HEK293 (cell line): ENCODE data around the gene CAMK2G.
"Not testable (repeated sequence)": the region's sequence is repeated elsewhere in the genome, so short reads cannot be mapped to it uniquely, and the experiment has no call there.

ENCODE experiments used
- CTCF ChIA-PET: fragments of 350-600 bp; formaldehyde crosslinking; extraction: SDS; loops from one replicate; lab custom pipeline; 2021; ENCODE audit warnings: antibody characterized with exemption; lab: Yijun Ruan, JAX
- POLR2A ChIA-PET: fragments of 300-600 bp; formaldehyde crosslinking; extraction: SDS; loops from one replicate; lab custom pipeline; 2020; ENCODE audit warnings: antibody characterized with exemption, inconsistent platforms; lab: Yijun Ruan, JAX
- H3K27ac ChIP-seq: fragments of 200-500 bp; sonication (Bioruptor generic); 2 replicates; pipeline ENCODE4 v1.5.1; 2014; ENCODE audit warnings: low read depth, low read length, control low read depth, inconsistent platforms; ENCODE audit errors: extremely low read depth
- H3K36me3 ChIP-seq, 2 experiments: fragments of 200-500 bp in 1 of 2; sonication (Bioruptor generic) in 1 of 2; 1 replicate in 1 of 2; 2 replicates in 1 of 2; pipeline ENCODE4 v1.5.1; 2014 to 2017; ENCODE audit warnings: inconsistent platforms in 2 of 2, low read length in 2 of 2; ENCODE audit not compliant: control insufficient read depth in 2 of 2, insufficient read depth in 1 of 2
- H3K4me1 ChIP-seq: fragments of 200-500 bp; sonication (Bioruptor generic); 2 replicates; pipeline ENCODE4 v1.5.1; 2014; ENCODE audit warnings: mild to moderate bottlenecking, low read length, inconsistent platforms; ENCODE audit not compliant: control insufficient read depth, insufficient read depth
- H3K4me3 ChIP-seq: 2 replicates; pipeline ENCODE4 v1.5.1; 2011; ENCODE audit warnings: low read depth, mild to moderate bottlenecking, control low read depth, low read length, moderate library complexity
- H3K9me3 ChIP-seq: fragments of 200-500 bp; sonication (Bioruptor generic); 2 replicates; pipeline ENCODE4 v1.5.1; 2014; ENCODE audit warnings: low read depth, low read length, inconsistent platforms; ENCODE audit not compliant: control insufficient read depth, insufficient read depth
- KLF16 ChIP-seq: fragments of 450-650 bp; formaldehyde crosslinking; IDR thresholded peaks from 2 replicates; pipeline ENCODE4 v1.5.1; 2017; ENCODE audit warnings: missing biosample characterization, missing genetic modification characterization
- SCRT1 ChIP-seq: fragments of 450-650 bp; formaldehyde crosslinking; IDR thresholded peaks from 2 replicates; pipeline ENCODE4 v1.5.1; 2016; ENCODE audit warnings: missing biosample characterization, missing genetic modification characterization, borderline replicate concordance
- TCF7L2 ChIP-seq: IDR thresholded peaks from 2 replicates; pipeline ENCODE4 v1.6.1; 2011; ENCODE audit warnings: low read depth, mild to moderate bottlenecking, inconsistent platforms, low read length, moderate library complexity, borderline replicate concordance
- WT1 ChIP-seq: fragments of 450-650 bp; formaldehyde crosslinking; IDR thresholded peaks from 2 replicates; pipeline ENCODE4 v1.5.1; 2016; ENCODE audit warnings: missing biosample characterization, missing genetic modification characterization
- ZFP69B ChIP-seq: fragments of 450-650 bp; formaldehyde crosslinking; IDR thresholded peaks from 2 replicates; pipeline ENCODE4 v1.5.1; 2016; ENCODE audit warnings: missing biosample characterization, missing genetic modification characterization
- ZNF121 ChIP-seq: fragments of 450-650 bp; formaldehyde crosslinking; IDR thresholded peaks from 2 replicates; pipeline ENCODE4 v1.5.1; 2016; ENCODE audit warnings: missing biosample characterization, missing genetic modification characterization
- ZNF202 ChIP-seq: fragments of 450-650 bp; formaldehyde crosslinking; IDR thresholded peaks from 2 replicates; pipeline ENCODE4 v1.5.1; 2016; ENCODE audit warnings: missing biosample characterization, missing genetic modification characterization, borderline replicate concordance
- ZNF292 ChIP-seq: fragments of 450-650 bp; formaldehyde crosslinking; IDR thresholded peaks from 2 replicates; pipeline ENCODE4 v1.5.1; 2016; ENCODE audit warnings: low read depth, missing biosample characterization, missing genetic modification characterization, borderline replicate concordance
- ZNF366 ChIP-seq: fragments of 450-650 bp; formaldehyde crosslinking; conservative IDR thresholded peaks from 2 replicates; pipeline ENCODE4 v1.5.1; 2016; ENCODE audit warnings: missing biosample characterization, missing genetic modification characterization
- ZNF501 ChIP-seq: fragments of 450-650 bp; formaldehyde crosslinking; IDR thresholded peaks from 2 replicates; pipeline ENCODE4 v1.5.1; 2016; ENCODE audit warnings: missing biosample characterization, missing genetic modification characterization
- ZNF529 ChIP-seq: fragments of 450-650 bp; formaldehyde crosslinking; IDR thresholded peaks from 2 replicates; pipeline ENCODE4 v1.5.1; 2017; ENCODE audit warnings: missing genetic modification characterization, missing biosample characterization; ENCODE audit not compliant: insufficient replicate concordance
- ZNF558 ChIP-seq: fragments of 450-650 bp; formaldehyde crosslinking; IDR thresholded peaks from 2 replicates; pipeline ENCODE4 v1.5.1; 2016; ENCODE audit warnings: missing biosample characterization, missing genetic modification characterization
- ZNF623 ChIP-seq: fragments of 450-650 bp; formaldehyde crosslinking; IDR thresholded peaks from 2 replicates; pipeline ENCODE4 v1.5.1; 2016; ENCODE audit warnings: missing biosample characterization, missing genetic modification characterization
- TF ChIP-seq, protein P1 (sequence below): fragments of 450-650 bp; formaldehyde crosslinking; IDR thresholded peaks from 2 replicates; pipeline ENCODE4 v1.5.1; 2016; ENCODE audit warnings: missing biosample characterization, missing genetic modification characterization
- TF ChIP-seq, protein P2 (sequence below): fragments of 450-650 bp; formaldehyde crosslinking; IDR thresholded peaks from 2 replicates; pipeline ENCODE4 v1.5.1; 2017; ENCODE audit warnings: missing biosample characterization, missing genetic modification characterization

CAMK2G gene

DNA sequence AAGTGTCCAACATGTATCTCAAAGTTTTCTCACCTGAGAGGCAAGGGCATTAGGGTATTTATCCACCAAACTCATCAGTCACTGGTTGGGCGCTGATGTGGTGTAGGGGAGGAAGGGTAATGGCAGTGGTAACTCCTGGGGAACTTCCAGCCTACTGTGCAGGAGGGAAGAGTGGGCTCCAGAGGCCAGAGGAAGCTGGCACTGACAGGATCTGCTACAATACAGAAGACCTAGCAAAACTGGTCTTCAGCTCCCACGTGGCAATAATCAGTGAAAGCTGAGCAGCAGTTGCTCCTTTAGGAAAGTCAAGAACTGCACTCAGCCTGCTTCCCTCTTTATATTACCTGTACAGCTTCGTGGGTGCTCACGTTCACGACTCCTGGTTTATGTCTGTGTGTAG, 17.2 kb upstream of the CAMK2G start:
- Histone ChIP-seq H3K27ac (no peak overlapping the region), H3K4me3 (no peak overlapping the region), H3K36me3 (no peaks in the 10 kb centered on the region), H3K9me3 (no peaks in the 10 kb centered on the region), H3K4me1 (peaks cover 11% of the 10 kb centered on the region)
- CTCF ChIA-PET: interaction anchor here (0.6 to 9.5 kb wide), 7 partner anchors 10 to 233 kb away, joined by 3 to 182 read pairs (median 9); no protein-coding TSS in a partner anchor
- TF ChIP-seq KLF16 (no peak), ZNF501 (tag by site-specific recombination) (no peak), WT1 (tag by site-specific recombination) (no peak), ZNF292 (tag by site-specific recombination) (no peak), ZNF202 (no peak), ZNF623 (tag by site-specific recombination) (no peak), ZNF558 (tag by site-specific recombination) (no peak), ZNF529 (tag by site-specific recombination) (no peak), SCRT1 (tag by site-specific recombination) (no peak), ZFP69B (tag by site-specific recombination) (no peak)
- POLR2A ChIA-PET: no interaction called here

DNA sequence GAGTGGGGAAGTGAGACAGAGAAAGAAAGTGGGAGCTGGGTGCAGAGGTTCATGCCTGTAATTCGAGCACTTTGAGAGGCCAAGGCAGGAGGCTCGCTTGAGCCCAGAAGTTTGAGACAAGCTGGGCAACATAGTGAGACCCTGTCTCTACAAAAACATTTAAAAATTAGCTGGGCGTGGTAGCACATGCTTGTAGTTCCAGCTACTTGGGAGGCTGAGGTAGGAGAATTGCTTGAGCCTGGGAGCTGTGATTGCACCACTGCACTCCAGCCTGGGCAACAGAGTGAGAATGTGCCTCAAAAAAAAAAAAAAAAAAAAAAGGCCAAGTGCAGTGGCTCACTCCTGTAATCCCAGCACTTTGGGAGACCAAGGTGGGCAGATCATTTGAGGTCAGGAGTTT, 16.5 kb upstream of the CAMK2G start:
- CTCF ChIA-PET: interaction anchor here (0.5 to 9.5 kb wide), 9 partner anchors 10 to 200 kb away, joined by 3 to 182 read pairs (median 3); no protein-coding TSS in a partner anchor
- H3K36me3 ChIP-seq, POLR2A ChIA-PET, H3K9me3 ChIP-seq, H3K27ac ChIP-seq, H3K4me3 ChIP-seq: not testable (repeated sequence)
- H3K4me1 ChIP-seq: peaks cover 11% of the 10 kb centered on the region

DNA sequence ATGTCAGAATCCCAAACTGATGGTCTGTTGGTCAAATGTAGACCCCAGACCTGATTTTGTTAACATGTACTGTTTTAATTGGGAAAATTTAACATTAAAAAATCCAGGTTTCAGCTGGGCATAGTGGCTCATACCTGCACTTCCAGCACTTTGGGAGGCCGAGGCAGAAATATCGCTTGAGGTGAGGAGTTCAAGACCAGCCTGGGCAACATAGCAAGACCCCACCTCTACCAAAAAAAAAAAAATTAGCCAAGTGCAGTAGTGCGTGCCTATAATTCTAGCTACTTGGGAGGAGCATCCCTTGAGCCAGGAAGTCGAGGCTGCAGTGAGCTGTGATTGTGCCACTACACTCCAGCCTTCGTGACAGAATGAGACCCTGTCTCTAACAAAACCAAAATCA, 15.9 kb upstream of the CAMK2G start:
- H3K9me3 ChIP-seq: no peaks in the 10 kb centered on the region
- POLR2A ChIA-PET: no interaction called here
- no peak overlapping the region for H3K27ac ChIP-seq
- H3K36me3 ChIP-seq: no peaks in the 10 kb centered on the region
- H3K4me3 ChIP-seq: no peak overlapping the region
- H3K4me1 ChIP-seq: peaks cover 11% of the 10 kb centered on the region
- CTCF ChIA-PET: interaction anchor here (0.5 to 9.5 kb wide), 10 partner anchors 10 to 201 kb away, joined by 3 to 182 read pairs (median 4); no protein-coding TSS in a partner anchor
- TF ChIP-seq TCF7L2: no peak
- peak; percentile 66 for TF ChIP-seq ZNF121 (tag by site-specific recombination)

DNA sequence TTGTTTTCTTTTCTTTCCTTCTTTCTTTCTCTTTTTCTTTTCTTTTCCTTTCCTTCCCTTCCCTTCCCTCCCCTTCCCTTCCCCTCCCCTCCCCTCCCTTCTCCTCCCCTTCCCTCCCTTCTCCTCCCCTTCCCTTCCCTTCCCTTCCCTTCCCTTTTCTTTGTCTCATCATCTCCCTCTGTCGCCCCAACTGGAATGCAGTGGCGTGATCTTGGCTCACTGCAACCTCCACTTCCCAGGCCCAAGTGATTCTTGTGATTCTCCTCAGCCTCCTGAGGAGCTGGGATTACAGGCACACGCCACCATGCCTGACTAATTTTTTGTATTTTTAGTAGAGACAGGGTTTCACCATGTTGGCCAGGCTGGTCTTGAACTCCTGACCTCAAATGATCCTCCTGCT, 15.1 kb upstream of the CAMK2G start:
- H3K9me3 ChIP-seq, H3K4me3 ChIP-seq, H3K27ac ChIP-seq, H3K36me3 ChIP-seq: not testable (repeated sequence)
- ChIA-PET CTCF (interaction anchor here (0.6 to 9.5 kb wide), 11 partner anchors 9 to 214 kb away, joined by 3 to 182 read pairs (median 19); no protein-coding TSS in a partner anchor), POLR2A (interaction anchor here (0.6 kb wide), 2 partner anchors 370 to 421 kb away, joined by 3 read pairs; no protein-coding TSS in a partner anchor)
- H3K4me1 ChIP-seq: peaks cover 11% of the 10 kb centered on the region
- TF ChIP-seq, protein P1, sequence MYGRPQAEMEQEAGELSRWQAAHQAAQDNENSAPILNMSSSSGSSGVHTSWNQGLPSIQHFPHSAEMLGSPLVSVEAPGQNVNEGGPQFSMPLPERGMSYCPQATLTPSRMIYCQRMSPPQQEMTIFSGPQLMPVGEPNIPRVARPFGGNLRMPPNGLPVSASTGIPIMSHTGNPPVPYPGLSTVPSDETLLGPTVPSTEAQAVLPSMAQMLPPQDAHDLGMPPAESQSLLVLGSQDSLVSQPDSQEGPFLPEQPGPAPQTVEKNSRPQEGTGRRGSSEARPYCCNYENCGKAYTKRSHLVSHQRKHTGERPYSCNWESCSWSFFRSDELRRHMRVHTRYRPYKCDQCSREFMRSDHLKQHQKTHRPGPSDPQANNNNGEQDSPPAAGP: peak; percentile 34; the same call in 1 of the 2 replicates
- TF ChIP-seq WT1 (tag by site-specific recombination) (peak; percentile 76), ZNF366 (tag by site-specific recombination) (0 out of 2 replicates have a peak, but pooled peaks have one; percentile 29)
- TF ChIP-seq, protein P2, sequence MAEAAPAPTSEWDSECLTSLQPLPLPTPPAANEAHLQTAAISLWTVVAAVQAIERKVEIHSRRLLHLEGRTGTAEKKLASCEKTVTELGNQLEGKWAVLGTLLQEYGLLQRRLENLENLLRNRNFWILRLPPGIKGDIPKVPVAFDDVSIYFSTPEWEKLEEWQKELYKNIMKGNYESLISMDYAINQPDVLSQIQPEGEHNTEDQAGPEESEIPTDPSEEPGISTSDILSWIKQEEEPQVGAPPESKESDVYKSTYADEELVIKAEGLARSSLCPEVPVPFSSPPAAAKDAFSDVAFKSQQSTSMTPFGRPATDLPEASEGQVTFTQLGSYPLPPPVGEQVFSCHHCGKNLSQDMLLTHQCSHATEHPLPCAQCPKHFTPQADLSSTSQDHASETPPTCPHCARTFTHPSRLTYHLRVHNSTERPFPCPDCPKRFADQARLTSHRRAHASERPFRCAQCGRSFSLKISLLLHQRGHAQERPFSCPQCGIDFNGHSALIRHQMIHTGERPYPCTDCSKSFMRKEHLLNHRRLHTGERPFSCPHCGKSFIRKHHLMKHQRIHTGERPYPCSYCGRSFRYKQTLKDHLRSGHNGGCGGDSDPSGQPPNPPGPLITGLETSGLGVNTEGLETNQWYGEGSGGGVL (tag by site-specific recombination): 0 out of 2 replicates have a peak, but pooled peaks have one; percentile 8
